Tibial artery (tissue), 4 donors: ENCODE data around the gene TECR.
"Not testable (repeated sequence)": the region's sequence is repeated elsewhere in the genome, so short reads cannot be mapped to it uniquely, and the experiment has no call there.

ENCODE experiments used
- DNase-seq, 2 donors: peaks; one replicate each; pipeline ENCODE4 v3.0.0-alpha.2; 2019
- H3K27ac ChIP-seq, 2 donors: fragments of 200-600 bp; sonication (generic) in 1 of 2; 1 replicate in 1 of 2; 2 replicates in 1 of 2; pipeline ENCODE4 v1.5.1; 2018 to 2019; ENCODE audit warnings: mild to moderate bottlenecking in 1 of 2
- H3K27me3 ChIP-seq, 2 donors: fragments of 200-600 bp; sonication (generic) in 1 of 2; one replicate each; pipeline versions ENCODE4 v1.5.1 to v1.6.0; 2016 to 2019
- H3K36me3 ChIP-seq, 3 donors: fragments of 200-600 bp; sonication (generic) in 2 of 3; one replicate each; pipeline ENCODE4 v1.5.1; 2016 to 2019; ENCODE audit warnings: mild to moderate bottlenecking in 2 of 3
- H3K4me1 ChIP-seq, 4 donors: fragments of 200-600 bp; sonication (generic) in 2 of 4; 1 replicate in 3 of 4; 2 replicates in 1 of 4; pipeline ENCODE4 v1.5.1; 2016 to 2019
- H3K4me3 ChIP-seq, 2 donors: fragments of 200-600 bp; sonication (generic) in 1 of 2; 1 replicate in 1 of 2; 2 replicates in 1 of 2; pipeline ENCODE4 v1.5.1; 2018 to 2019; ENCODE audit warnings: mild to moderate bottlenecking in 2 of 2
- H3K9me3 ChIP-seq, 3 donors: fragments of 200-600 bp; sonication (generic) in 1 of 3; one replicate each; pipeline ENCODE4 v1.5.1; 2016 to 2019
- intact Hi-C: fragments of 100-400 bp; cut with DNase I; formaldehyde crosslinking; loops from one replicate; pipeline ENCODE4 v1.15.0; 2023; ENCODE audit warnings: low total_unique reads
- TF ChIP-seq, protein P1 (sequence below), 2 experiments: fragments of 200-600 bp in 1 of 2; fragments of 450-650 bp in 1 of 2; IDR thresholded peaks; one replicate each; pipeline ENCODE4 v1.5.1; 2017 to 2019; ENCODE audit warnings: antibody characterized with exemption in 2 of 2, mild to moderate bottlenecking in 1 of 2, moderate library complexity in 1 of 2

Gene TECR

DNA sequence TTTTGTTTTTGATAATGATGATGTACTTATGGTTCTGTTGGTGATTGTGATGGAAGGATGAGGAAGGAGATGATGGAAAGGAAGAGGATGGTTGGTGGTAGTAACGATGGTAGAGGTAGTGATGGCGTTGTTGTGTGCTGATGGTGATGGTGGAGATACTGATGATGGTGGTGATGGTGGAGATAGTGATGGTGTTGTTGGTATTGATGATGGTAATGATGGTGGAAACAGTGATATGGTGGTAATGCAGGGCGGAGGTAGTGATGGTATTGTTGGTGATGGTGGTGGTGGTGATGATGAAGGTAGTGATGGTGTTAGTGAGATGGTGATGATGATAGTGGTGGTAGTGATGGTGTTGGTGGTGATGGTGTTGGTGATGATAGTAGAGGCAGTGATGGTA lies 66.2 kb downstream of the TECR start:
- intact Hi-C loops = no loop called here
- Histone ChIP-seq H3K4me3 (no peak overlapping the region), H3K27ac (no peak overlapping the region), H3K9me3 (no peaks in the 10 kb centered on the region), H3K36me3 (no peaks in the 10 kb centered on the region), H3K4me1 (no peaks in the 10 kb centered on the region), H3K27me3 (peaks cover 0 to 11% of the 10 kb centered on the region in 2 donors)
- DNase-seq = no peak
- TF ChIP-seq, protein P1, sequence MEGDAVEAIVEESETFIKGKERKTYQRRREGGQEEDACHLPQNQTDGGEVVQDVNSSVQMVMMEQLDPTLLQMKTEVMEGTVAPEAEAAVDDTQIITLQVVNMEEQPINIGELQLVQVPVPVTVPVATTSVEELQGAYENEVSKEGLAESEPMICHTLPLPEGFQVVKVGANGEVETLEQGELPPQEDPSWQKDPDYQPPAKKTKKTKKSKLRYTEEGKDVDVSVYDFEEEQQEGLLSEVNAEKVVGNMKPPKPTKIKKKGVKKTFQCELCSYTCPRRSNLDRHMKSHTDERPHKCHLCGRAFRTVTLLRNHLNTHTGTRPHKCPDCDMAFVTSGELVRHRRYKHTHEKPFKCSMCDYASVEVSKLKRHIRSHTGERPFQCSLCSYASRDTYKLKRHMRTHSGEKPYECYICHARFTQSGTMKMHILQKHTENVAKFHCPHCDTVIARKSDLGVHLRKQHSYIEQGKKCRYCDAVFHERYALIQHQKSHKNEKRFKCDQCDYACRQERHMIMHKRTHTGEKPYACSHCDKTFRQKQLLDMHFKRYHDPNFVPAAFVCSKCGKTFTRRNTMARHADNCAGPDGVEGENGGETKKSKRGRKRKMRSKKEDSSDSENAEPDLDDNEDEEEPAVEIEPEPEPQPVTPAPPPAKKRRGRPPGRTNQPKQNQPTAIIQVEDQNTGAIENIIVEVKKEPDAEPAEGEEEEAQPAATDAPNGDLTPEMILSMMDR (IDR thresholded peaks at IDR 0.05) = no peak

DNA sequence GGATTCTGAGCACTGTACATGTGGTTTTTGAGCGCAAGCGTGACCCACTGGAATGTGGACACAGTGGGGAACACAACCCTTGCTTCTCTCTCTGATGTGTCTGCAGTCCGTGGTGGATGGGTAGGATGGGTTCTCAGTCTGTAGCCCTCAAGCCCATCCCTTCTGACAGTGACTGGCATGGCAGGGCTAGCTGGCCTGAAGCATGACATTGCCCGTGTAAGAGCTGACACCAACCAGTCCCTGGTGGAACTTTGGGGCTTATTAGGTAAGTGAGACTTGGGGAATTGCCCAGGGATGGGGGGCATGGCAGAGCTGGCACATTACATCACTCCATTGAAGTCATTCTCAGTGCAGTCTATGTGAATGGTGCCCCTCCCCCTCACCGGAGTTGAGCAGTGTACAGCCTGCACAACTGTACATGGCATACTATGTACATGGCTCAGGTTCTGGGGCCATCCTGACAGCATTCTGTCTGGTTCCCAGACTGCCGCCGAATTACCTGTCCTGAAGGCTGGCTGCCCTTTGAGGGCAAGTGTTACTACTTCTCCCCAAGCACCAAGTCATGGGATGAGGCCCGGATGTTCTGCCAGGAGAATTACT lies 70.3 kb downstream of the TECR start:
- TF ChIP-seq, protein P1 (IDR thresholded peaks at IDR 0.05) = no peak
- intact Hi-C loops = no loop called here
- no peak for DNase-seq

DNA sequence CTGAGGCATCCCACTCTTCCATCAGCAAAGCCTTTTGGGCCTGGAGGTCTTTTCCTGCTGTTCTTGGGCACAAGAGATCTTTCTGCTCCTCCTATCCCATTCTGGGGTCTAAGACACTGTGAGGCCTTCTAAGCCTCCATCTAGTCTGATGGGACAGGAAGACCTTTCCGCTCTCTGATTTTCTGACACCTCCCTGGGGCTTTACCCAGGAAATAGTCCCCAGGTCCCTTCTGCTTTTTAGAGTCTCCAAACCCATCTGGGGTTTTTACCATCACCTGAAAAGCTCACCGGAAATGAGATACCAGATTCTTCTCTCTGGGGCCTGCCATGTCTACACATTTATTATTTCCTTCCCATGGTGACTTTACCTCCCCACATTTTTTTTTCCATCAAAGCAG lies 74.6 kb downstream of the TECR start:
- no peaks in the 10 kb centered on the region for H3K4me1 ChIP-seq
- DNase-seq = no peak
- peaks cover 0 to 3% of the 10 kb centered on the region in 2 donors for H3K27me3 ChIP-seq
- no peaks in the 10 kb centered on the region for H3K36me3 ChIP-seq
- H3K9me3 ChIP-seq = peaks cover 0 to 4% (median 0%) of the 10 kb centered on the region in 3 donors
- intact Hi-C loops = no loop called here
- no peak overlapping the region for H3K4me3 ChIP-seq
- TF ChIP-seq, protein P1 (IDR thresholded peaks at IDR 0.05) = no peak
- H3K27ac ChIP-seq = no peak overlapping the region

More for the DNA sequence above, 70.3 kb downstream of the TECR start:
- H3K27me3 ChIP-seq = peaks cover 0 to 6% of the 10 kb centered on the region in 2 donors
- no peak overlapping the region for H3K4me3 ChIP-seq
- no peaks in the 10 kb centered on the region for H3K4me1 ChIP-seq
- no peak overlapping the region for H3K27ac ChIP-seq
- H3K9me3 ChIP-seq = peaks cover 0 to 4% (median 0%) of the 10 kb centered on the region in 3 donors
- no peaks in the 10 kb centered on the region for H3K36me3 ChIP-seq

DNA sequence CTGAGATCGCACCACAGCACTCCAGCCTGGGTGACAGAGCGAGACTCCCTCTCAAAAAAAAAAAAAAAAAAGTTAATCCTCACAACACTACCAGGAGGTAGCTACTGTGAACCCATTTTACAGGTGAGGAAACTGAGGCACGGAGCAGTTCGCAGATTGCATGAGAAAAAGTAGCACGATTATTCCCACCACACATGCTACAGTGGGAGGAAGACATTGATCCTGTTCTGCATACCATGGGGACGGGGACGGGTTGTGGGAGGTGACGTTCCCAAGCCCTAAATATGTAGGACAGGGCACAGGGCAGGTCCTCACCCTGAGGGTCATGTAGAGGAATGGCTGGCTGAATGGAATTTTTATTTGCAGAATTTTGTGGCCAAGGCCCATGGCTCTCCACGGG lies 77.2 kb downstream of the TECR start:
- no peaks in the 10 kb centered on the region for H3K27me3 ChIP-seq
- H3K4me1 ChIP-seq = no peaks in the 10 kb centered on the region
- intact Hi-C loops = no loop called here
- H3K4me3 ChIP-seq = no peak overlapping the region
- H3K27ac ChIP-seq = no peak overlapping the region
- no peaks in the 10 kb centered on the region for H3K36me3 ChIP-seq
- peaks cover 0 to 4% (median 0%) of the 10 kb centered on the region in 3 donors for H3K9me3 ChIP-seq
- DNase-seq = no peak
- TF ChIP-seq, protein P1 (IDR thresholded peaks at IDR 0.05) = no peak

DNA sequence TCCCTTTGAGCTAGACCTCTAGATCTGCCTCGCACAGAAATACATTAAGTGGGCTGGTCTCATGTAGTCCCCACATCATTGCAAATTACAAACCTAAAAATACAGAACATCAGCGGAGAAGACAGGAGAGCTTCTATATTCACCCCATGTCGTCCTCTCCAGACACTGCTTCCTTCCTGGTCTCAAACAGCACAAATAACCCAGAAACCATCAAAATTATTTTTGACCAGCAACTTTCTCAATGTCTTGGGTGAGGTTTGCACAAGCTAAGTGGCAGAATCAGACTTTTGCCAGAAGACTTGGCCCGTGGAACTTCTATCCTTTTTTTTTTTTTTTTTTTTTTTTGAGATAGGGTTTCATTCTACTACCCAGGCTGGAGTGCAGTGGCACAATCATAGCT lies 81.7 kb downstream of the TECR start:
- Histone ChIP-seq H3K4me1 (no peaks in the 10 kb centered on the region), H3K27ac (no peak overlapping the region), H3K27me3 (no peaks in the 10 kb centered on the region), H3K4me3 (no peak overlapping the region), H3K36me3 (no peaks in the 10 kb centered on the region), H3K9me3 (no peaks in the 10 kb centered on the region)
- no peak for DNase-seq
- TF ChIP-seq, protein P1 (IDR thresholded peaks at IDR 0.05) = no peak
- intact Hi-C loops = no loop called here

DNA sequence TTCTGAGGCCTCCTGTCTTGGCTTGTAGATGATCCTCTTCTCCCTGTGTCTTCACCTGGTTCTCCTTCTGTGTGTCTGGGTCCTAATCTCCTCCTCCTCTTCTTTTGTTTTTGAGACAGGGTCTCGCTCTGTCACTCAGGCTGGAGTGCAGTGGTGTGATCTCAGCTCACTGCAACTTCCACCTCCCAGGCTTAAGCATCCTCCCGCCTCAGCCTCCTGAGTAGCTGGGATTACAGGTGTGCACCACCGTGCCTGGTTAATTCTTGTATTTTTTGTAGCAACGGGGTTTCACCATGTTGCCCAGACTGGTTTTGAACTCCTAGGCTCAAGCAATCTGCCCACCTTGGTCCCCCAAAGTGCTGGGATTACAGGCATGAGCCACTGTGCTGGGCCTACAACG lies 82.8 kb downstream of the TECR start:
- H3K4me3 ChIP-seq, H3K36me3 ChIP-seq, DNase-seq, H3K27me3 ChIP-seq, H3K27ac ChIP-seq, H3K9me3 ChIP-seq, H3K4me1 ChIP-seq, intact Hi-C loops: not testable (repeated sequence)
